HFFc6 (cell line): ENCODE measurements around the gene ERVH48-1. TPM values are rescaled to one million over a fixed set of nuclear protein-coding genes. Genes with fewer than 3 reads are reported as not detected.

ENCODE experiments used
- DNase-seq: peaks from one replicate; pipeline ENCODE4 v3.0.0-alpha.2; 2018
- H3K27ac Mint-ChIP-seq: 2 replicates; pipeline ENCODE4 v1.8.0; 2020; ENCODE audit warnings: mild to moderate bottlenecking, mixed read lengths
- H3K27me3 Mint-ChIP-seq: 2 replicates; pipeline ENCODE4 v1.8.0; 2021; ENCODE audit warnings: mild to moderate bottlenecking, moderate library complexity, mixed read lengths; ENCODE audit not compliant: insufficient read depth
- H3K36me3 Mint-ChIP-seq: 2 replicates; pipeline ENCODE4 v1.8.0; 2021; ENCODE audit warnings: low read depth, mixed read lengths
- H3K4me1 Mint-ChIP-seq: 2 replicates; pipeline ENCODE4 v1.8.0; 2020; ENCODE audit warnings: low read depth, mixed read lengths
- H3K4me3 Mint-ChIP-seq: 2 replicates; pipeline ENCODE4 v1.8.0; 2020; ENCODE audit warnings: mild to moderate bottlenecking, moderate library complexity, mixed read lengths
- H3K9me3 Mint-ChIP-seq: 2 replicates; pipeline ENCODE4 v1.8.0; 2020; ENCODE audit warnings: mild to moderate bottlenecking, mixed read lengths
- long read RNA-seq: library from polyadenylated mRNA; unstranded; transcript quantifications from one replicate; pipeline ENCODE4 v2.0.0, GENCODE V29; 2019
- total RNA-seq, 6 experiments: library from RNA; stranded (reverse); fragmentation: NEBNext Ultra II Directional; extraction: Animal tissue kit (Norgen Biotek cat#: 25700); gene quantifications; 2 replicates in 1 of 6; 3 replicates in 5 of 6; pipeline ENCODE4 v1.2.3, GENCODE V29; 2021
- TF ChIP-seq, protein P1 (sequence below): fragments of 200-600 bp; sonication (generic); IDR thresholded peaks from 2 replicates; pipeline ENCODE4 v1.5.0; 2021; ENCODE audit warnings: antibody characterized with exemption, mild to moderate bottlenecking

ERVH48-1 gene
- total RNA-seq: not detected
- long read RNA-seq: 0 reads

- Mint-ChIP-seq H3K4me3 (no peak within 1 kb of the TSS), H3K9me3 (no peaks in the 10 kb centered on the region), H3K27me3 (no peaks in the 10 kb centered on the region), H3K4me1 (peaks cover 14% of the 10 kb centered on the region), H3K36me3 (no peaks in the 10 kb centered on the region), H3K27ac (no peak within 1 kb of the TSS)
- TF ChIP-seq, protein P1, sequence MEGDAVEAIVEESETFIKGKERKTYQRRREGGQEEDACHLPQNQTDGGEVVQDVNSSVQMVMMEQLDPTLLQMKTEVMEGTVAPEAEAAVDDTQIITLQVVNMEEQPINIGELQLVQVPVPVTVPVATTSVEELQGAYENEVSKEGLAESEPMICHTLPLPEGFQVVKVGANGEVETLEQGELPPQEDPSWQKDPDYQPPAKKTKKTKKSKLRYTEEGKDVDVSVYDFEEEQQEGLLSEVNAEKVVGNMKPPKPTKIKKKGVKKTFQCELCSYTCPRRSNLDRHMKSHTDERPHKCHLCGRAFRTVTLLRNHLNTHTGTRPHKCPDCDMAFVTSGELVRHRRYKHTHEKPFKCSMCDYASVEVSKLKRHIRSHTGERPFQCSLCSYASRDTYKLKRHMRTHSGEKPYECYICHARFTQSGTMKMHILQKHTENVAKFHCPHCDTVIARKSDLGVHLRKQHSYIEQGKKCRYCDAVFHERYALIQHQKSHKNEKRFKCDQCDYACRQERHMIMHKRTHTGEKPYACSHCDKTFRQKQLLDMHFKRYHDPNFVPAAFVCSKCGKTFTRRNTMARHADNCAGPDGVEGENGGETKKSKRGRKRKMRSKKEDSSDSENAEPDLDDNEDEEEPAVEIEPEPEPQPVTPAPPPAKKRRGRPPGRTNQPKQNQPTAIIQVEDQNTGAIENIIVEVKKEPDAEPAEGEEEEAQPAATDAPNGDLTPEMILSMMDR: no peak
- no peak for DNase-seq
Measured at GRCh38 chr21:42925114-42925926, at the start of gene ERVH48-1. ERVH48-1 (minus strand) TSS chr21:42925630; CDS start chr21:42919006, 6,624 bp downstream.

GRCh38 chr21:42973991-42974831, 48.8 kb upstream of the ERVH48-1 start, which contains the start of gene PKNOX1:
PKNOX1 (plus strand) TSS chr21:42974562; CDS start chr21:43004382, 29,820 bp downstream.
- H3K27ac Mint-ChIP-seq: peak within 1 kb of the TSS; percentile 95

DNA sequence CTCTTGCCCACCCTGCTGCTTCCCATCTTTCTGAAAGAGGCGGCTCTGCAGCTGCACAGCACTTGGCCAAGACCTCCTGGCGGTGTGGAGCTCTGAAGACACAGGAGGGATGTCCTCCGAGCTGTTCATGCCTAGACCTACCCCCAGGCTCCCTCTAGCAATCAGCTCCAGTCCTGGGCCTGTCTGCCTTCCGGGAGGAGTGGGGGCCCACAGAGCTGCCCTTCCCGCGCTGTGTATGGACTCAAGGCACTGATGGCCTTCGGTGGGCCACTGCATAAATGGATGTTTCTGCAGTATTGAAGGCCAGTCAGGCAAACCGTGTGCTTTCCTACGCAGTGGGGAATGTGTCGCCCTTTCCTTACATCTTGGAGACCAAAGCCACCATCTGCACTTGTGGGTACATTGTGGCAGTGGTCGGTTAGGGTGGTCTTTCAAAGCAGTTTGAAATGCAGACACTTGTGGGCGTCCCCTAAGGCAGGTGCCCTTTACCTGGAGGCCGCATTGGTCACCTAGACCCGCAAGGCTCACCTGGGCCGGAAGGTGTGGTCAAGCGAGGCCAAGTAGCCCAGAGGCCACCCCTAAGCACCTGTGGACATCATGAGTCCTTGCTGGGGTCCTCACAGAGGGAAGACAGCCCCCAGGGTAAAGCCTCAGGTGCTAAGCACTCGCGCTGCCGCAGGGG, 48.0 kb upstream of the ERVH48-1 start:
- Mint-ChIP-seq H3K4me1 (peaks cover 16% of the 10 kb centered on the region), H3K9me3 (no peaks in the 10 kb centered on the region), H3K27ac (peak overlapping the region; percentile 61; the same call in 1 of the 2 replicates), H3K4me3 (peak overlapping the region; percentile 69), H3K36me3 (peaks cover 16% of the 10 kb centered on the region), H3K27me3 (peaks cover 4% of the 10 kb centered on the region)
- DNase-seq: no peak
- TF ChIP-seq, protein P1: no peak

More at GRCh38 chr21:42973991-42974831, 48.8 kb upstream of the ERVH48-1 start, which contains the start of gene PKNOX1:
- Mint-ChIP-seq H3K9me3 (no peaks in the 10 kb centered on the region), H3K4me1 (peaks cover 16% of the 10 kb centered on the region), H3K4me3 (peak within 1 kb of the TSS; percentile 92), H3K27me3 (peaks cover 2% of the 10 kb centered on the region), H3K36me3 (peaks cover 21% of the 10 kb centered on the region)
- DNase-seq: peak; percentile 98
- TF ChIP-seq, protein P1: no peak; the same call in 1 of the 2 replicates

- Mint-ChIP-seq H3K27me3 (peaks cover 4% of the 10 kb centered on the region), H3K9me3 (no peaks in the 10 kb centered on the region), H3K4me3 (no peak overlapping the region), H3K27ac (no peak overlapping the region), H3K36me3 (peaks cover 6% of the 10 kb centered on the region; the same call in 1 of the 2 replicates), H3K4me1 (peaks cover 13% of the 10 kb centered on the region)
- DNase-seq: no peak
- TF ChIP-seq, protein P1: no peak
Measured at GRCh38 chr21:42971897-42972275, 46.5 kb upstream of the ERVH48-1 start.
